ENCODE results near the gene CLASRP. TPM values are rescaled to one million over a fixed set of nuclear protein-coding genes. Genes with fewer than 3 reads are reported as not detected.

The CLASRP gene
- total and polyA plus RNA-seq, 9 of the 15 experiments (the other 6 are each of a cell fraction or from before 2014, with no cell fraction given): 0.94 to 86.3 (median 44.0) TPM

DNA sequence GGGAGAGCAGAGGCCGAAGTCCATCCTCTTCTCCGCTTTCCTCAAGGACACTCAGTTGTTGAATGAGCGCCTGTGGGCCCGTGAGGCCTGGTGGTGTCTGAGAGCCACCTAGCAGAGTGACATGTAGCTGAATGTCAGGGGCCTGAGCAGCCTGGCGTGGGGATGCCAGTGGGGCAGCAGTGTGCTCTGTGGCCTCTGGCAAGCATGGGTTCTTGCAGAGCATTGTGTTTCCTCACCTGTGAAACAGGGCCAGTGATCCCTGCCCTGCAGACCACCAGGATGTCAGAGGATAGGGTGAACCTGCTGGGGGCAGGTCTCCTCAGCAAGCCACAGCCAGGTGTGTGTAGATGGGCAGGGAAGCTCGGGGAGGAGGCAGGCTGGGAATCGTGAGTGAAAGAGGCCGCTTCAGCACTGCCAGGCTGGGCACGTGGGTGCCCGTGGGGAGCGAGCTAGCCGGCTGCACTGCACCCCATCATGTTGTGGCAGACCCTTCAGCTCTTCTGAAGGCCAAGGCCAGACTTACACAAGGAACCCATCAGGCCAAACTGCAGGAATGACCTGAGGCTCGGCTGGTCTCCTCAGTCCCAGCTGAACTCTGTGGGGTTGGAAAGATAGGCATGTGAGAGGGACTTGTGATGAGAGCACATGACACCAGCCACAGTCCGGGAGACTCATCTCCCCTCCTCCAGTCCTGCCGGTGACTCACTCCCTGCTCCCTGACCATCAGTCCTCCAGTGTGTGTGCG, 59.1 kb downstream of the CLASRP start (continued):
- TF ChIP-seq, protein P1, sequence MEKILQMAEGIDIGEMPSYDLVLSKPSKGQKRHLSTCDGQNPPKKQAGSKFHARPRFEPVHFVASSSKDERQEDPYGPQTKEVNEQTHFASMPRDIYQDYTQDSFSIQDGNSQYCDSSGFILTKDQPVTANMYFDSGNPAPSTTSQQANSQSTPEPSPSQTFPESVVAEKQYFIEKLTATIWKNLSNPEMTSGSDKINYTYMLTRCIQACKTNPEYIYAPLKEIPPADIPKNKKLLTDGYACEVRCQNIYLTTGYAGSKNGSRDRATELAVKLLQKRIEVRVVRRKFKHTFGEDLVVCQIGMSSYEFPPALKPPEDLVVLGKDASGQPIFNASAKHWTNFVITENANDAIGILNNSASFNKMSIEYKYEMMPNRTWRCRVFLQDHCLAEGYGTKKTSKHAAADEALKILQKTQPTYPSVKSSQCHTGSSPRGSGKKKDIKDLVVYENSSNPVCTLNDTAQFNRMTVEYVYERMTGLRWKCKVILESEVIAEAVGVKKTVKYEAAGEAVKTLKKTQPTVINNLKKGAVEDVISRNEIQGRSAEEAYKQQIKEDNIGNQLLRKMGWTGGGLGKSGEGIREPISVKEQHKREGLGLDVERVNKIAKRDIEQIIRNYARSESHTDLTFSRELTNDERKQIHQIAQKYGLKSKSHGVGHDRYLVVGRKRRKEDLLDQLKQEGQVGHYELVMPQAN (IDR thresholded peaks at IDR 0.05; ENCODE audit: borderline replicate concordance): no peak
- no peak for TF ChIP-seq ETV1 (tag; conservative IDR thresholded peaks at IDR 0.05; ENCODE audit: low read depth)
- no peak for TF ChIP-seq ILK (tag; IDR thresholded peaks at IDR 0.05; ENCODE audit: borderline replicate concordance, low read depth)
- TF ChIP-seq, protein P2, sequence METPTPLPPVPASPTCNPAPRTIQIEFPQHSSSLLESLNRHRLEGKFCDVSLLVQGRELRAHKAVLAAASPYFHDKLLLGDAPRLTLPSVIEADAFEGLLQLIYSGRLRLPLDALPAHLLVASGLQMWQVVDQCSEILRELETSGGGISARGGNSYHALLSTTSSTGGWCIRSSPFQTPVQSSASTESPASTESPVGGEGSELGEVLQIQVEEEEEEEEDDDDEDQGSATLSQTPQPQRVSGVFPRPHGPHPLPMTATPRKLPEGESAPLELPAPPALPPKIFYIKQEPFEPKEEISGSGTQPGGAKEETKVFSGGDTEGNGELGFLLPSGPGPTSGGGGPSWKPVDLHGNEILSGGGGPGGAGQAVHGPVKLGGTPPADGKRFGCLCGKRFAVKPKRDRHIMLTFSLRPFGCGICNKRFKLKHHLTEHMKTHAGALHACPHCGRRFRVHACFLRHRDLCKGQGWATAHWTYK (CRISPR knock-in tag; IDR thresholded peaks at IDR 0.05): 0 out of 2 replicates have a peak, but pooled peaks have one; percentile 18
- peak; percentile 31 for TF ChIP-seq CXXC5 (CRISPR knock-in tag; IDR thresholded peaks at IDR 0.05)
- TF ChIP-seq, protein P3, sequence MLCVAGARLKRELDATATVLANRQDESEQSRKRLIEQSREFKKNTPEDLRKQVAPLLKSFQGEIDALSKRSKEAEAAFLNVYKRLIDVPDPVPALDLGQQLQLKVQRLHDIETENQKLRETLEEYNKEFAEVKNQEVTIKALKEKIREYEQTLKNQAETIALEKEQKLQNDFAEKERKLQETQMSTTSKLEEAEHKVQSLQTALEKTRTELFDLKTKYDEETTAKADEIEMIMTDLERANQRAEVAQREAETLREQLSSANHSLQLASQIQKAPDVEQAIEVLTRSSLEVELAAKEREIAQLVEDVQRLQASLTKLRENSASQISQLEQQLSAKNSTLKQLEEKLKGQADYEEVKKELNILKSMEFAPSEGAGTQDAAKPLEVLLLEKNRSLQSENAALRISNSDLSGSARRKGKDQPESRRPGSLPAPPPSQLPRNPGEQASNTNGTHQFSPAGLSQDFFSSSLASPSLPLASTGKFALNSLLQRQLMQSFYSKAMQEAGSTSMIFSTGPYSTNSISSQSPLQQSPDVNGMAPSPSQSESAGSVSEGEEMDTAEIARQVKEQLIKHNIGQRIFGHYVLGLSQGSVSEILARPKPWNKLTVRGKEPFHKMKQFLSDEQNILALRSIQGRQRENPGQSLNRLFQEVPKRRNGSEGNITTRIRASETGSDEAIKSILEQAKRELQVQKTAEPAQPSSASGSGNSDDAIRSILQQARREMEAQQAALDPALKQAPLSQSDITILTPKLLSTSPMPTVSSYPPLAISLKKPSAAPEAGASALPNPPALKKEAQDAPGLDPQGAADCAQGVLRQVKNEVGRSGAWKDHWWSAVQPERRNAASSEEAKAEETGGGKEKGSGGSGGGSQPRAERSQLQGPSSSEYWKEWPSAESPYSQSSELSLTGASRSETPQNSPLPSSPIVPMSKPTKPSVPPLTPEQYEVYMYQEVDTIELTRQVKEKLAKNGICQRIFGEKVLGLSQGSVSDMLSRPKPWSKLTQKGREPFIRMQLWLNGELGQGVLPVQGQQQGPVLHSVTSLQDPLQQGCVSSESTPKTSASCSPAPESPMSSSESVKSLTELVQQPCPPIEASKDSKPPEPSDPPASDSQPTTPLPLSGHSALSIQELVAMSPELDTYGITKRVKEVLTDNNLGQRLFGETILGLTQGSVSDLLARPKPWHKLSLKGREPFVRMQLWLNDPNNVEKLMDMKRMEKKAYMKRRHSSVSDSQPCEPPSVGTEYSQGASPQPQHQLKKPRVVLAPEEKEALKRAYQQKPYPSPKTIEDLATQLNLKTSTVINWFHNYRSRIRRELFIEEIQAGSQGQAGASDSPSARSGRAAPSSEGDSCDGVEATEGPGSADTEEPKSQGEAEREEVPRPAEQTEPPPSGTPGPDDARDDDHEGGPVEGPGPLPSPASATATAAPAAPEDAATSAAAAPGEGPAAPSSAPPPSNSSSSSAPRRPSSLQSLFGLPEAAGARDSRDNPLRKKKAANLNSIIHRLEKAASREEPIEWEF (CRISPR knock-in tag; IDR thresholded peaks at IDR 0.05): no peak
- no peak for TF ChIP-seq BCL6 (CRISPR knock-in tag; IDR thresholded peaks at IDR 0.05)
- TF ChIP-seq, protein P4, sequence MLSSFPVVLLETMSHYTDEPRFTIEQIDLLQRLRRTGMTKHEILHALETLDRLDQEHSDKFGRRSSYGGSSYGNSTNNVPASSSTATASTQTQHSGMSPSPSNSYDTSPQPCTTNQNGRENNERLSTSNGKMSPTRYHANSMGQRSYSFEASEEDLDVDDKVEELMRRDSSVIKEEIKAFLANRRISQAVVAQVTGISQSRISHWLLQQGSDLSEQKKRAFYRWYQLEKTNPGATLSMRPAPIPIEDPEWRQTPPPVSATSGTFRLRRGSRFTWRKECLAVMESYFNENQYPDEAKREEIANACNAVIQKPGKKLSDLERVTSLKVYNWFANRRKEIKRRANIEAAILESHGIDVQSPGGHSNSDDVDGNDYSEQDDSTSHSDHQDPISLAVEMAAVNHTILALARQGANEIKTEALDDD (IDR thresholded peaks at IDR 0.05): peak; percentile 64; the same call in 1 of the 2 replicates
- no peak for TF ChIP-seq ZNF668 (CRISPR knock-in tag; IDR thresholded peaks at IDR 0.05)
- no peak for TF ChIP-seq TCF7 (IDR thresholded peaks at IDR 0.05; ENCODE audit: borderline replicate concordance)
- no peak for TF ChIP-seq GABPB2 (CRISPR knock-in tag; conservative IDR thresholded peaks at IDR 0.05)
- TF ChIP-seq, protein P5, sequence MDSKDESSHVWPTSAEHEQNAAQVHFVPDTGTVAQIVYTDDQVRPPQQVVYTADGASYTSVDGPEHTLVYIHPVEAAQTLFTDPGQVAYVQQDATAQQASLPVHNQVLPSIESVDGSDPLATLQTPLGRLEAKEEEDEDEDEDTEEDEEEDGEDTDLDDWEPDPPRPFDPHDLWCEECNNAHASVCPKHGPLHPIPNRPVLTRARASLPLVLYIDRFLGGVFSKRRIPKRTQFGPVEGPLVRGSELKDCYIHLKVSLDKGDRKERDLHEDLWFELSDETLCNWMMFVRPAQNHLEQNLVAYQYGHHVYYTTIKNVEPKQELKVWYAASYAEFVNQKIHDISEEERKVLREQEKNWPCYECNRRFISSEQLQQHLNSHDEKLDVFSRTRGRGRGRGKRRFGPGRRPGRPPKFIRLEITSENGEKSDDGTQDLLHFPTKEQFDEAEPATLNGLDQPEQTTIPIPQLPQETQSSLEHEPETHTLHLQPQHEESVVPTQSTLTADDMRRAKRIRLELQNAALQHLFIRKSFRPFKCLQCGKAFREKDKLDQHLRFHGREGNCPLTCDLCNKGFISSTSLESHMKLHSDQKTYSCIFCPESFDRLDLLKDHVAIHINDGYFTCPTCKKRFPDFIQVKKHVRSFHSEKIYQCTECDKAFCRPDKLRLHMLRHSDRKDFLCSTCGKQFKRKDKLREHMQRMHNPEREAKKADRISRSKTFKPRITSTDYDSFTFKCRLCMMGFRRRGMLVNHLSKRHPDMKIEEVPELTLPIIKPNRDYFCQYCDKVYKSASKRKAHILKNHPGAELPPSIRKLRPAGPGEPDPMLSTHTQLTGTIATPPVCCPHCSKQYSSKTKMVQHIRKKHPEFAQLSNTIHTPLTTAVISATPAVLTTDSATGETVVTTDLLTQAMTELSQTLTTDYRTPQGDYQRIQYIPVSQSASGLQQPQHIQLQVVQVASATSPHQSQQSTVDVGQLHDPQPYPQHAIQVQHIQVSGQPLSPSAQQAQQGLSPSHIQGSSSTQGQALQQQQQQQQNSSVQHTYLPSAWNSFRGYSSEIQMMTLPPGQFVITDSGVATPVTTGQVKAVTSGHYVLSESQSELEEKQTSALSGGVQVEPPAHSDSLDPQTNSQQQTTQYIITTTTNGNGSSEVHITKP (IDR thresholded peaks at IDR 0.05; ENCODE audit: partially characterized antibody): no peak
- TF ChIP-seq NFE2 (IDR thresholded peaks at IDR 0.05; ENCODE audit: low read depth): no peak
